ENCODE data around the gene PPOX.

PPOX gene

GRCh38 chr1:161165742-161166668, at the start of gene PPOX:
Gene PPOX, plus strand, starts transcription at chr1:161166426. Its CDS starts 422 bp downstream, at chr1:161166848.
- H3K36me3 Mint-ChIP-seq (ENCODE audit: low read depth), result peaks cover 29% of the 10 kb centered on the region
- peak within 1 kb of the TSS; percentile 92 for H3K27ac Mint-ChIP-seq
- H3K4me3 Mint-ChIP-seq, result peak within 1 kb of the TSS; percentile 92
- no peaks in the 10 kb centered on the region for H3K27me3 Mint-ChIP-seq
- no peaks in the 10 kb centered on the region for H3K9me3 Mint-ChIP-seq
- peaks cover 44% of the 10 kb centered on the region for H3K4me1 Mint-ChIP-seq (ENCODE audit: low read depth)

- H3K36me3 Mint-ChIP-seq (ENCODE audit: low read depth), result peaks cover 61% of the 10 kb centered on the region
- H3K27ac Mint-ChIP-seq, result peak within 1 kb of the TSS; percentile 95
- H3K4me1 Mint-ChIP-seq (ENCODE audit: low read depth), result peaks cover 86% of the 10 kb centered on the region
- peak within 1 kb of the TSS; percentile 97 for H3K4me3 Mint-ChIP-seq
- no peaks in the 10 kb centered on the region for H3K9me3 Mint-ChIP-seq
- no peaks in the 10 kb centered on the region for H3K27me3 Mint-ChIP-seq
These were observed 48.3 kb upstream of the PPOX start, which contains the start of the genes NIT1 and PFDN2 for GRCh38 chr1:161117759-161118581. Gene NIT1, plus strand, starts transcription at chr1:161118105. Its CDS starts 72 bp downstream, at chr1:161118177. Gene PFDN2, minus strand, starts transcription at chr1:161118037. Its CDS starts 11 bp downstream, at chr1:161118026.

GRCh38 chr1:161119092-161119903, 46.9 kb upstream of the PPOX start:
- Mint-ChIP-seq H3K27me3 (no peaks in the 10 kb centered on the region), H3K9me3 (no peaks in the 10 kb centered on the region), H3K36me3 (ENCODE audit: low read depth) (peaks cover 63% of the 10 kb centered on the region), H3K4me1 (ENCODE audit: low read depth) (peaks cover 73% of the 10 kb centered on the region), H3K27ac (peak overlapping the region; percentile 95), H3K4me3 (peak overlapping the region; percentile 97)

- H3K9me3 Mint-ChIP-seq, result no peaks in the 10 kb centered on the region
- peaks cover 54% of the 10 kb centered on the region for H3K4me1 Mint-ChIP-seq (ENCODE audit: low read depth)
- no peaks in the 10 kb centered on the region for H3K27me3 Mint-ChIP-seq
- peak overlapping the region; percentile 38 for H3K4me3 Mint-ChIP-seq
- H3K36me3 Mint-ChIP-seq (ENCODE audit: low read depth), result peaks cover 65% of the 10 kb centered on the region
- H3K27ac Mint-ChIP-seq, result peak overlapping the region; percentile 87
These were observed 45.1 kb upstream of the PPOX start for GRCh38 chr1:161121042-161121650.

GRCh38 chr1:161121834-161122233, 44.4 kb upstream of the PPOX start:
- no peaks in the 10 kb centered on the region for H3K27me3 Mint-ChIP-seq
- peaks cover 71% of the 10 kb centered on the region for H3K36me3 Mint-ChIP-seq (ENCODE audit: low read depth)
- no peak overlapping the region for H3K4me3 Mint-ChIP-seq
- peaks cover 51% of the 10 kb centered on the region for H3K4me1 Mint-ChIP-seq (ENCODE audit: low read depth)
- H3K27ac Mint-ChIP-seq, result peak overlapping the region; percentile 87
- no peaks in the 10 kb centered on the region for H3K9me3 Mint-ChIP-seq

GRCh38 chr1:161122967-161123366, 43.3 kb upstream of the PPOX start:
- Mint-ChIP-seq H3K27me3 (no peaks in the 10 kb centered on the region), H3K4me3 (no peak overlapping the region), H3K4me1 (ENCODE audit: low read depth) (peaks cover 48% of the 10 kb centered on the region), H3K9me3 (no peaks in the 10 kb centered on the region), H3K36me3 (ENCODE audit: low read depth) (peaks cover 77% of the 10 kb centered on the region), H3K27ac (peak overlapping the region; percentile 18)

GRCh38 chr1:161127649-161128048, 38.6 kb upstream of the PPOX start:
- Mint-ChIP-seq H3K9me3 (no peaks in the 10 kb centered on the region), H3K4me3 (no peak overlapping the region), H3K27ac (no peak overlapping the region), H3K27me3 (no peaks in the 10 kb centered on the region), H3K36me3 (ENCODE audit: low read depth) (peaks cover 69% of the 10 kb centered on the region), H3K4me1 (ENCODE audit: low read depth) (peaks cover 47% of the 10 kb centered on the region)

GRCh38 chr1:161128591-161129420, 37.4 kb upstream of the PPOX start:
- Mint-ChIP-seq H3K27me3 (no peaks in the 10 kb centered on the region), H3K27ac (no peak overlapping the region), H3K4me3 (no peak overlapping the region), H3K36me3 (ENCODE audit: low read depth) (peaks cover 58% of the 10 kb centered on the region), H3K9me3 (no peaks in the 10 kb centered on the region), H3K4me1 (ENCODE audit: low read depth) (peaks cover 47% of the 10 kb centered on the region)

GRCh38 chr1:161130266-161130665, 36.0 kb upstream of the PPOX start:
- H3K4me3 Mint-ChIP-seq, result no peak overlapping the region
- no peaks in the 10 kb centered on the region for H3K27me3 Mint-ChIP-seq
- H3K4me1 Mint-ChIP-seq (ENCODE audit: low read depth), result peaks cover 47% of the 10 kb centered on the region
- peaks cover 52% of the 10 kb centered on the region for H3K36me3 Mint-ChIP-seq (ENCODE audit: low read depth)
- peak overlapping the region; percentile 46 for H3K27ac Mint-ChIP-seq
- H3K9me3 Mint-ChIP-seq, result no peaks in the 10 kb centered on the region

GRCh38 chr1:161131523-161132409, 34.5 kb upstream of the PPOX start:
- peak overlapping the region; percentile 81 for H3K27ac Mint-ChIP-seq
- H3K27me3 Mint-ChIP-seq, result no peaks in the 10 kb centered on the region
- H3K4me1 Mint-ChIP-seq (ENCODE audit: low read depth), result peaks cover 44% of the 10 kb centered on the region
- H3K9me3 Mint-ChIP-seq, result no peaks in the 10 kb centered on the region
- H3K36me3 Mint-ChIP-seq (ENCODE audit: low read depth), result peaks cover 39% of the 10 kb centered on the region
- no peak overlapping the region for H3K4me3 Mint-ChIP-seq

- Mint-ChIP-seq H3K27me3 (no peaks in the 10 kb centered on the region), H3K36me3 (ENCODE audit: low read depth) (peaks cover 32% of the 10 kb centered on the region), H3K4me1 (ENCODE audit: low read depth) (peaks cover 41% of the 10 kb centered on the region), H3K9me3 (no peaks in the 10 kb centered on the region), H3K27ac (peak within 1 kb of the TSS; percentile 81), H3K4me3 (no peak within 1 kb of the TSS)
These were observed 33.6 kb upstream of the PPOX start, which contains the start of gene DEDD for GRCh38 chr1:161132410-161133219. Gene DEDD, minus strand, starts transcription at chr1:161132667. Its CDS starts 8,205 bp downstream, at chr1:161124462.

- Mint-ChIP-seq H3K36me3 (ENCODE audit: low read depth) (peaks cover 25% of the 10 kb centered on the region), H3K27me3 (no peaks in the 10 kb centered on the region), H3K4me1 (ENCODE audit: low read depth) (peaks cover 35% of the 10 kb centered on the region), H3K4me3 (no peak overlapping the region), H3K27ac (no peak overlapping the region), H3K9me3 (no peaks in the 10 kb centered on the region)
These were observed 32.9 kb upstream of the PPOX start for GRCh38 chr1:161133220-161133740.

Measured in stimulated activated naive CD8-positive, alpha-beta T cell treated with anti-CD3 and anti-CD28 coated beads, Interleukin-15, Interleukin-2, amounts not matched to agents 100 ng/mL and 50 ng/mL, for 24 hours (primary cell).